Endothelial cell of umbilical vein (primary cell): Measurements from ENCODE around the gene POLR2E. TPM values are rescaled to one million over a fixed set of nuclear protein-coding genes. Genes with fewer than 3 reads are reported as not detected.

Source experiments
- BruUV-seq: library from RNA; stranded (reverse); fragments of 400-500 nt; replicated peaks from 2 replicates; lab custom pipeline; 2021; lab: Mats Ljungman, UMichigan
- CTCF ChIA-PET: fragments of 300-600, 350-600 bp; sonication (Branson Sonifier 250); formaldehyde crosslinking; loops from one replicate; lab custom pipeline; 2021; ENCODE audit warnings: antibody characterized with exemption, inconsistent platforms; lab: Charles Lee
- POLR2A ChIA-PET: fragments of 300-600, 350-600 bp; sonication (Branson Sonifier 250); formaldehyde crosslinking; loops from one replicate; lab custom pipeline; 2021; ENCODE audit warnings: antibody characterized with exemption, inconsistent platforms; lab: Charles Lee
- DNase-seq: peaks from one replicate; pipeline ENCODE4 v3.0.0-alpha.2; 2011; ENCODE audit warnings: low read depth, low spot score
- FAIRE-seq: peaks from 2 replicates; lab custom pipeline; 2011; peaks lifted over from hg19 to GRCh38; lab: Jason Lieb, UNC
- H2AFZ ChIP-seq: 2 replicates; pipeline ENCODE4 v1.6.0; 2012; ENCODE audit warnings: low read depth, low read length, control low read depth, inconsistent platforms
- H3K27ac ChIP-seq: 2 replicates; pipeline ENCODE4 v1.5.1; 2011; ENCODE audit warnings: low read depth, mild to moderate bottlenecking, control low read depth, low read length, moderate library complexity; ENCODE audit not compliant: insufficient read depth
- H3K27me3 ChIP-seq, 2 experiments: 2 replicates each; pipeline versions ENCODE4 v1.6.0 to v1.6.1; 2011; ENCODE audit warnings: low read length in 2 of 2, mixed read lengths in 1 of 2; ENCODE audit not compliant: control insufficient read depth in 2 of 2, insufficient read depth in 2 of 2
- H3K36me3 ChIP-seq, 2 experiments: 2 replicates in 1 of 2; 3 replicates in 1 of 2; pipeline ENCODE4 v1.5.1; 2011; ENCODE audit warnings: low read length in 2 of 2, mild to moderate bottlenecking in 1 of 2, moderate library complexity in 1 of 2; ENCODE audit not compliant: control insufficient read depth in 2 of 2, insufficient read depth in 2 of 2; ENCODE audit errors: extremely low read depth in 1 of 2
- H3K4me1 ChIP-seq: 3 replicates; pipeline ENCODE4 v1.5.1; 2011; ENCODE audit warnings: mild to moderate bottlenecking, low read length; ENCODE audit not compliant: control insufficient read depth, insufficient read depth; ENCODE audit errors: extremely low read depth
- H3K4me2 ChIP-seq: 2 replicates; pipeline ENCODE4 v1.6.1; 2011; ENCODE audit warnings: low read length, control low read depth, mixed read lengths; ENCODE audit not compliant: insufficient read depth
- H3K4me3 ChIP-seq, 3 experiments: fragments of 200-600 bp in 1 of 3; sonication (generic), shearing (Covaris generic) in 1 of 3; replicated peaks in 1 of 3; 2 replicates each; pipeline ENCODE4 v1.5.1; 2011 to 2016; ENCODE audit warnings: control low read depth in 3 of 3, low read length in 3 of 3, mild to moderate bottlenecking in 2 of 3, inconsistent platforms in 1 of 3, low read depth in 1 of 3, moderate library complexity in 1 of 3; ENCODE audit not compliant: insufficient read depth in 1 of 3
- H3K79me2 ChIP-seq: 2 replicates; pipeline ENCODE4 v1.6.0; 2012; ENCODE audit warnings: low read length, inconsistent platforms; ENCODE audit not compliant: control insufficient read depth, insufficient read depth
- H3K9ac ChIP-seq: replicated peaks from 2 replicates; pipeline ENCODE3; 2011; ENCODE audit warnings: low read length, control low read depth; ENCODE audit not compliant: insufficient read depth; ENCODE audit errors: extremely low read depth
- H3K9me1 ChIP-seq: replicated peaks from 3 replicates; pipeline ENCODE4 v1.6.0; 2011; ENCODE audit warnings: mild to moderate bottlenecking, low read length; ENCODE audit not compliant: control insufficient read depth, insufficient read depth; ENCODE audit errors: extremely low read depth
- H3K9me3 ChIP-seq: replicated peaks from 2 replicates; pipeline ENCODE4 v1.5.1; 2012; ENCODE audit warnings: low read length, inconsistent platforms; ENCODE audit not compliant: control insufficient read depth, insufficient read depth
- H4K20me1 ChIP-seq: replicated peaks from 2 replicates; pipeline ENCODE3; 2011; ENCODE audit warnings: mild to moderate bottlenecking, low read length; ENCODE audit not compliant: control insufficient read depth, insufficient read depth; ENCODE audit errors: extremely low read depth
- EZH2 ChIP-seq: IDR thresholded peaks from 2 replicates; pipeline ENCODE4 v1.6.1; 2012; ENCODE audit warnings: borderline replicate concordance, low read depth, mild to moderate bottlenecking, moderate library complexity, low read length, inconsistent platforms; ENCODE audit not compliant: severe bottlenecking
- FOS ChIP-seq: IDR thresholded peaks from 2 replicates; pipeline ENCODE4 v1.6.1; 2011; ENCODE audit warnings: mild to moderate bottlenecking, low read length, moderate library complexity, borderline replicate concordance; ENCODE audit not compliant: insufficient read depth
- GATA2 ChIP-seq: IDR thresholded peaks from 2 replicates; pipeline ENCODE4 v1.7.0; 2011; ENCODE audit warnings: low read depth, mild to moderate bottlenecking, moderate library complexity, mixed read lengths, low read length; ENCODE audit not compliant: insufficient read length, insufficient read depth
- JUN ChIP-seq: IDR thresholded peaks from 2 replicates; pipeline ENCODE4 v1.6.1; 2011; ENCODE audit warnings: borderline replicate concordance, low read depth; ENCODE audit not compliant: insufficient read length, insufficient read depth
- MYC ChIP-seq: IDR thresholded peaks from one replicate; pipeline ENCODE4 v1.6.1; 2011; ENCODE audit warnings: mild to moderate bottlenecking, low read depth, low read length
- POLR2A ChIP-seq: IDR thresholded peaks from 2 replicates; pipeline ENCODE4 v1.6.1; 2012; ENCODE audit warnings: low read depth, mild to moderate bottlenecking, control low read depth, low read length
- POLR2AphosphoS5 ChIP-seq: IDR thresholded peaks from 2 replicates; pipeline ENCODE4 v1.6.1; 2012; ENCODE audit warnings: low read depth, mild to moderate bottlenecking, control low read depth, low read length, moderate library complexity; ENCODE audit not compliant: insufficient read depth
- dilution Hi-C: fragments of 300-500 bp; cut with MboI; formaldehyde crosslinking; loops from one replicate; pipeline ENCODE4 v1.15.0; 2019; ENCODE audit warnings: low sequenced_read_pairs; ENCODE audit not compliant: extremely low pct_ligation_motif_present
- intact Hi-C: fragments of 100-400 bp; cut with micrococcal nuclease; formaldehyde crosslinking; loops from one replicate; pipeline ENCODE4 v1.10.0; 2022
- polyA plus RNA-seq, 4 experiments: library from polyadenylated mRNA; depleted of rRNA in 3 of 4; stranded (reverse) in 3 of 4; unstranded in 1 of 4; fragments of >200 nt; gene quantifications; 2 replicates each; pipeline versions ENCODE4 v1.2.1 to v1.2.3, GENCODE V29; 2011 to 2012; ENCODE audit warnings: missing spikeins in 1 of 4
- total RNA-seq: library from RNA; stranded (reverse); gene quantifications from 2 replicates; pipeline ENCODE4 v1.2.3, GENCODE V29; 2021
- TF ChIP-seq, protein P1 (sequence below), 2 donors: IDR thresholded peaks; 1 replicate in 1 of 2; 2 replicates in 1 of 2; pipeline ENCODE4 v1.5.1; 2011; ENCODE audit warnings: low read length in 2 of 2, mild to moderate bottlenecking in 2 of 2, moderate library complexity in 2 of 2, control low read depth in 1 of 2, inconsistent platforms in 1 of 2, low read depth in 1 of 2; ENCODE audit not compliant: insufficient read depth in 1 of 2; ENCODE audit errors: extremely low read depth in 1 of 2
- TF ChIP-seq, protein P2 (sequence below): IDR thresholded peaks from 2 replicates; pipeline ENCODE4 v1.6.1; 2011; ENCODE audit not compliant: insufficient read depth, insufficient read length

The POLR2E gene
- total and polyA plus RNA-seq, 2 donors (not counting 3 experiments of a cell fraction or from before 2014, with no cell fraction given) = 272 to 344 TPM

DNA sequence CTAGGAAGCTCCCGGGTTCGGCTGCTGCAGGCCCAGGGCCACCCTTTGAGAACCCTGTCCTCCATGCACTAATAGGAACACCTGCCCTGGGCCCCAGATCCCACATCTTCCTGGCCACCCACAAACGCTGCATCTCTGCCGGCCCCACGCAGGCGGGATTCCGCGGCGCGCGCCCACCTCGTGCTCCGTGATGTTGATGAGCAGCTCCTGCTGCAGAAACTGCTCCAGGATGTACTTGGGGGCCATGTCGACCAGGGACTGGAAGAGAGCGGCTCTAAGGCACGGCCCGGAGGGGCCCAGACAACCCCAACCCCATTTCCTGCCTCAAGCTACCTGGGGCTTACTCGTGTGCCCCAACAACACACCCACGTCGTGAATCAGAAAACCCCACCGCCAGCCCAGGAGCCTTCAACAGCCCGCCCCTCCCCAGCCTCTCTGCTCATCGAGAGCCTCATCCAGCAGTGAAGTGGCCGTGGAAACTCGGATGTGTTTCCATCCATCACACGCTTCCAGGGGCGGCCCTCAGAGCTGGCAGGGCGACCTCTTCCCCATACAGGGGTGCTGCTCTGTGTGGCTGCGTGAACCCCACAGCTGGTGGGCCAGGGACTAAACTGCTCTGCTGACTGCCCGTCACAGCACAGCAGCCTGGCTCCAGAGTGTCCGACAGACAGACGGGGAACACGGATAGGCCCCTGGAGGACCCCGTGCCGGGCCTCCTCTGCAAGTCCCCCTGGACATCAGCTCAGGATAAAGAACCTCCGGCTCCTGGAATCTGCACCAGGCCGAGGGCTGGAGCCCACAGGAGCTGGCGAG lies 4.2 kb downstream of the POLR2E start:
- Histone ChIP-seq H3K27me3 (no peaks in the 10 kb centered on the region), H3K4me2 (no peak overlapping the region), H3K4me3 (no peak overlapping the region), H3K9me1 (no peaks in the 10 kb centered on the region), H3K9me3 (no peaks in the 10 kb centered on the region), H3K9ac (no peak overlapping the region), H3K27ac (no peak overlapping the region), H2AFZ (no peak overlapping the region), H3K4me1 (peaks cover 10% of the 10 kb centered on the region), H4K20me1 (no peaks in the 10 kb centered on the region), H3K79me2 (peaks cover 22% of the 10 kb centered on the region), H3K36me3 (peaks cover 9 to 26% of the 10 kb centered on the region in 2 experiments)
- dilution Hi-C loops (no loop called here), intact Hi-C loops (no loop called here)
- BruUV-seq = no TSS peak
- ChIA-PET POLR2A (no interaction called here), CTCF (no interaction called here)
- TF ChIP-seq POLR2A = no peak
- no peak for TF ChIP-seq GATA2
- no peak for TF ChIP-seq FOS
- no peak for TF ChIP-seq MYC
- TF ChIP-seq, protein P1, sequence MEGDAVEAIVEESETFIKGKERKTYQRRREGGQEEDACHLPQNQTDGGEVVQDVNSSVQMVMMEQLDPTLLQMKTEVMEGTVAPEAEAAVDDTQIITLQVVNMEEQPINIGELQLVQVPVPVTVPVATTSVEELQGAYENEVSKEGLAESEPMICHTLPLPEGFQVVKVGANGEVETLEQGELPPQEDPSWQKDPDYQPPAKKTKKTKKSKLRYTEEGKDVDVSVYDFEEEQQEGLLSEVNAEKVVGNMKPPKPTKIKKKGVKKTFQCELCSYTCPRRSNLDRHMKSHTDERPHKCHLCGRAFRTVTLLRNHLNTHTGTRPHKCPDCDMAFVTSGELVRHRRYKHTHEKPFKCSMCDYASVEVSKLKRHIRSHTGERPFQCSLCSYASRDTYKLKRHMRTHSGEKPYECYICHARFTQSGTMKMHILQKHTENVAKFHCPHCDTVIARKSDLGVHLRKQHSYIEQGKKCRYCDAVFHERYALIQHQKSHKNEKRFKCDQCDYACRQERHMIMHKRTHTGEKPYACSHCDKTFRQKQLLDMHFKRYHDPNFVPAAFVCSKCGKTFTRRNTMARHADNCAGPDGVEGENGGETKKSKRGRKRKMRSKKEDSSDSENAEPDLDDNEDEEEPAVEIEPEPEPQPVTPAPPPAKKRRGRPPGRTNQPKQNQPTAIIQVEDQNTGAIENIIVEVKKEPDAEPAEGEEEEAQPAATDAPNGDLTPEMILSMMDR (IDR thresholded peaks at IDR 0.05; ENCODE audit: extremely low read depth in 1 of 2, insufficient read depth in 1 of 2, low read depth in 1 of 2, low read length in 2 of 2) = no peak
- no peak for TF ChIP-seq EZH2
- TF ChIP-seq POLR2AphosphoS5 = no peak
- TF ChIP-seq JUN = no peak
- TF ChIP-seq, protein P2, sequence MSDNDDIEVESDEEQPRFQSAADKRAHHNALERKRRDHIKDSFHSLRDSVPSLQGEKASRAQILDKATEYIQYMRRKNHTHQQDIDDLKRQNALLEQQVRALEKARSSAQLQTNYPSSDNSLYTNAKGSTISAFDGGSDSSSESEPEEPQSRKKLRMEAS = no peak
- FAIRE-seq (no peak), DNase-seq (no peak)
